ENCODE measurements around the gene NBEAL2.

GRCh38 chr3:46962427-46962826, 17.0 kb upstream of the NBEAL2 start:
- TF ChIP-seq CTCF (IDR thresholded peaks at IDR 0.05) (no peak), POLR2A (IDR thresholded peaks at IDR 0.05) (no peak)
